ENCODE measurements around the gene NSRP1. TPM values are rescaled to one million over a fixed set of nuclear protein-coding genes. Genes with fewer than 3 reads are reported as not detected.

The NSRP1 gene, protein sequence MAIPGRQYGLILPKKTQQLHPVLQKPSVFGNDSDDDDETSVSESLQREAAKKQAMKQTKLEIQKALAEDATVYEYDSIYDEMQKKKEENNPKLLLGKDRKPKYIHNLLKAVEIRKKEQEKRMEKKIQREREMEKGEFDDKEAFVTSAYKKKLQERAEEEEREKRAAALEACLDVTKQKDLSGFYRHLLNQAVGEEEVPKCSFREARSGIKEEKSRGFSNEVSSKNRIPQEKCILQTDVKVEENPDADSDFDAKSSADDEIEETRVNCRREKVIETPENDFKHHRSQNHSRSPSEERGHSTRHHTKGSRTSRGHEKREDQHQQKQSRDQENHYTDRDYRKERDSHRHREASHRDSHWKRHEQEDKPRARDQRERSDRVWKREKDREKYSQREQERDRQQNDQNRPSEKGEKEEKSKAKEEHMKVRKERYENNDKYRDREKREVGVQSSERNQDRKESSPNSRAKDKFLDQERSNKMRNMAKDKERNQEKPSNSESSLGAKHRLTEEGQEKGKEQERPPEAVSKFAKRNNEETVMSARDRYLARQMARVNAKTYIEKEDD
- total RNA-seq = 10 to 100 TPM; 19.2 to 22.7 TPM

DNA sequence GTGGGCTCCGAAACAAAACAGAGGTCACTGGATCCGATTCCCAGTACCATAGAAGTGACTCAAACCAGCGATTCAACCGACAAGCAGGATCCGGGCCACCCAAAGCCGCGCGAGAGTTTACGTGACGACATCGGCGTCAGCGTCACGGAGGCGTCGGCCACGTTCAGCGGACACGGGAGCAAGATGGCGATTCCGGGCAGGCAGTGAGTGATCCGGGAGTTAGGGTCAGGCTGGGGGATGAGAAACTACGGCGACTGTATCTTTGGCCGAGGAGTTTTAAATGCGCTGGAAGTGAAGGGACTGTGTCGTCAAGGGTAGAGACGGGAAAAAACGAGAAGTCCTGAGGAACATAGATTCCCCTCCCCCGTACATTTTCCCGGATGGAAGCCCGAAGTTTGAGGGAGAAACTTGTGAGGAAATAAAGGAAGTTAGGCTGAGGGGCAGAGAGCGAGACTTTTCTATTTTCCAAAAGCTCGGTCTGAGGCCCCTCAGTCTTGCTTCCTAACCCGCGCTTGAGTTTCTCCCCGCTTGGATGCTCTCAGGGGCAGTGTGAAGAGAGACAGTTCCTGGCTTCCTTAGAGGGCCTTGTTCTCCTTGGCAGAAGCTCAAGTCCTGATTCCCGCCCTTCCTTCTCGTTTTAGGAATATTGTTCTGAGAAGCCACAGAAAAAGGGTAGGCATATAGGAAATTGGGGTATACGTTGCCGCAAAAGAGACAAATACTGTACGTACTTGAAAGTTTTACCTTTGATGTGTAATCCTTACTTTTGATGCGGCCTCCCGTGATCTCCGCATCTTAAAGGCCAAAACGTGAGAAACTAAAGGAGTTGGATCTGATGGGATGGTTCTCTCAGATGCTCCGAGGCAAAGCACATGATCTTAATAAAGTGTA is at the start of gene NSRP1:
Gene NSRP1, plus strand, starts transcription at position 156 of the 891 bp plus-strand sequence. Its CDS starts 28 bp downstream, at position 184.
- peak within 1 kb of the TSS; percentile 68 to 94 (median 90) for H3K27ac ChIP-seq
- 0% methylated on average over 41 to 47 of the region's 47 CpGs for WGBS, 2 donors
- H3K9me3 ChIP-seq = no peaks in the 10 kb centered on the region
- intact Hi-C loops (cut with DNase I) = no loop called here
- peaks cover 0 to 7% of the 10 kb centered on the region in 2 donors for H3K36me3 ChIP-seq (replicated peaks in 1 of 2; ENCODE audit: insufficient read depth in 1 of 2, low read depth in 2 of 2)
- TF ChIP-seq POLR2A (IDR thresholded peaks at IDR 0.05) = peak; percentile 84 to 99 (median 98)
- TF ChIP-seq, protein P1, sequence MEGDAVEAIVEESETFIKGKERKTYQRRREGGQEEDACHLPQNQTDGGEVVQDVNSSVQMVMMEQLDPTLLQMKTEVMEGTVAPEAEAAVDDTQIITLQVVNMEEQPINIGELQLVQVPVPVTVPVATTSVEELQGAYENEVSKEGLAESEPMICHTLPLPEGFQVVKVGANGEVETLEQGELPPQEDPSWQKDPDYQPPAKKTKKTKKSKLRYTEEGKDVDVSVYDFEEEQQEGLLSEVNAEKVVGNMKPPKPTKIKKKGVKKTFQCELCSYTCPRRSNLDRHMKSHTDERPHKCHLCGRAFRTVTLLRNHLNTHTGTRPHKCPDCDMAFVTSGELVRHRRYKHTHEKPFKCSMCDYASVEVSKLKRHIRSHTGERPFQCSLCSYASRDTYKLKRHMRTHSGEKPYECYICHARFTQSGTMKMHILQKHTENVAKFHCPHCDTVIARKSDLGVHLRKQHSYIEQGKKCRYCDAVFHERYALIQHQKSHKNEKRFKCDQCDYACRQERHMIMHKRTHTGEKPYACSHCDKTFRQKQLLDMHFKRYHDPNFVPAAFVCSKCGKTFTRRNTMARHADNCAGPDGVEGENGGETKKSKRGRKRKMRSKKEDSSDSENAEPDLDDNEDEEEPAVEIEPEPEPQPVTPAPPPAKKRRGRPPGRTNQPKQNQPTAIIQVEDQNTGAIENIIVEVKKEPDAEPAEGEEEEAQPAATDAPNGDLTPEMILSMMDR (IDR thresholded peaks at IDR 0.05) = peak in 1 of 7 experiments; percentile 9
- H3K27me3 ChIP-seq = no peaks in the 10 kb centered on the region
- H3K4me3 ChIP-seq = peak within 1 kb of the TSS; percentile 37 to 39
- H3K4me1 ChIP-seq = peaks cover 21% of the 10 kb centered on the region
- ATAC-seq = peak; percentile 99
- peak; percentile 95 to 96 (median 96) for DNase-seq

DNA sequence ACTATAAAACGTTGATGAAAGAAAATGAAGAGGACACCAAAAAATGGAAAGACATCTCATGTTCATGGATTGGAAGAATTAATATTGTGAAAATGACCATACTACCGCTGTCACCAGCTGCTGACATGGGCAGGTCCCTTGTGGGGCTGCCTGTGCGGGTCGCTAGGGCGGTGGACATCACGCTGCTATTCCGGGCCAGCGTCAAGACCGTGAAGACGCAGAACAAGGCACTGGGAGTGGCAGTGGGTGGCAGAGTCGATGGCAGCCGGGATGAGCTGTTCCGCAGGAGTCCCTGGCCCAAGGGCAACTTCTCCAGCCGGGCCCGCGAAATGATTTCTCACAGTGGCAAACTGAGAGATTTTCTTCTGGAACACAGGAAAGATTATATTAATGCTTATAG is 48.2 kb upstream of the NSRP1 start:
- no peaks in the 10 kb centered on the region for H3K36me3 ChIP-seq (replicated peaks in 1 of 2; ENCODE audit: insufficient read depth in 1 of 2, low read depth in 2 of 2)
- H3K4me3 ChIP-seq = no peak overlapping the region
- no peak for DNase-seq
- 88 to 90% methylated on average over 16 of the region's 16 CpGs for whole genome bisulfite sequencing, 2 donors
- H3K9me3 ChIP-seq = peaks cover 0 to 16% (median 0%) of the 10 kb centered on the region in 3 donors
- TF ChIP-seq, protein P1 (IDR thresholded peaks at IDR 0.05) = no peak
- no peak for TF ChIP-seq POLR2A (IDR thresholded peaks at IDR 0.05)
- no peak overlapping the region for H3K27ac ChIP-seq
- intact Hi-C loops (cut with DNase I) = no loop called here
- no peaks in the 10 kb centered on the region for H3K4me1 ChIP-seq
- no peaks in the 10 kb centered on the region for H3K27me3 ChIP-seq
- ATAC-seq = no peak

DNA sequence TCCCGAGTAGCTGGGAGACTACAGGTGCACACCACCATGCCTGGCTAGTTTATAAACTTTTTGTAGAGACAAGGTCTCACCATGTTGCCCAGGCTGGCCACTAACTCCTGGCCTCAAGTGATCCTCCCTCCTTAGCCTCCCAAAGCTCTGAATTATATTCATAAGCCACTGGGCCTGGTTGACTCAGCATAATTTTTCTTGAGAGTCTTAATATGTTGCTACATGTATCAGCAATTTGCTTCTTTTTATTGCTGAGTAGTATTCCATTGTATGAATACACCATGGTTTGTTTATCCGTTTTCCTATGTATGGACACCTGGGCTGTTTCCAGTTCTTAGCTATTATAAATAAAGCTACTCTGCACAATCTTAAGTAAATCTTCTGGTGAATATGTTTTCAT is 42.4 kb upstream of the NSRP1 start:
- DNase-seq (no peak), ATAC-seq (no peak)
- no peaks in the 10 kb centered on the region for H3K9me3 ChIP-seq

DNA sequence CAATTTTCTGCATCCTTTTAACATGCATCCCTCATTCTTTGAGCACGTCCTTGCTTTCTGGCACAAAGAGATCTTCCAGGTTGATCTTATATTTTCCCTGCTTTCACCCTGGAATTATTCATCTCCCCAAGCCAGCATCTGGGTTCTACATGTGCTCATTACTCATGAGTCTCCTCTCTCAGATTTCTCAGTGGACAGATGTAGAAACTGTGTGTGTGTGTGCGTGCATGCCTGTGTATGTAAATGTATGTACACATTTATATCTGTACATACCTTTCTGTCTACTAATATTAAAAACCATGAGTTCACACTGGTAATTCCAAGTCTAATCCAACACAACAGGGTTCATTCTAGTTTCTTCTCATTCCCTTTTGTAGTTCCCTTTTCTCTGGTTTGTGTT is 41.9 kb upstream of the NSRP1 start:
- no peak overlapping the region for H3K27ac ChIP-seq
- H3K4me3 ChIP-seq = no peak overlapping the region
- no peak for DNase-seq
- no peaks in the 10 kb centered on the region for H3K27me3 ChIP-seq
- no peaks in the 10 kb centered on the region for H3K36me3 ChIP-seq (replicated peaks in 1 of 2; ENCODE audit: insufficient read depth in 1 of 2, low read depth in 2 of 2)
- 75 to 98% methylated on average over 2 of the region's 2 CpGs for WGBS, 2 donors
- intact Hi-C loops (cut with DNase I) = no loop called here
- ATAC-seq = no peak
- no peak for TF ChIP-seq POLR2A (IDR thresholded peaks at IDR 0.05)
- TF ChIP-seq, protein P1 (IDR thresholded peaks at IDR 0.05) = no peak
- H3K4me1 ChIP-seq = no peaks in the 10 kb centered on the region
- H3K9me3 ChIP-seq = no peaks in the 10 kb centered on the region

More for the DNA sequence above, 42.4 kb upstream of the NSRP1 start:
- Histone ChIP-seq H3K36me3 (replicated peaks in 1 of 2; ENCODE audit: insufficient read depth in 1 of 2, low read depth in 2 of 2) (no peaks in the 10 kb centered on the region), H3K4me3 (no peak overlapping the region), H3K27ac (no peak overlapping the region), H3K4me1 (no peaks in the 10 kb centered on the region), H3K27me3 (no peaks in the 10 kb centered on the region)
- intact Hi-C loops (cut with DNase I) = no loop called here
- WGBS, 2 donors = 83 to 89% methylated on average over 2 of the region's 2 CpGs
- no peak for TF ChIP-seq POLR2A (IDR thresholded peaks at IDR 0.05)
- TF ChIP-seq, protein P1 (IDR thresholded peaks at IDR 0.05) = no peak
